ACHN (cell line): ENCODE measurements around the gene JARID2.
"Not testable (repeated sequence)": the region's sequence is repeated elsewhere in the genome, so short reads cannot be mapped to it uniquely, and the experiment has no call there.

Experiments used
- DNase-seq: peaks from one replicate; pipeline ENCODE4 v3.0.0-alpha.2; 2015
- in situ Hi-C: cut with HindIII; loops from 2 replicates; pipeline ENCODE4 v1.10.0; 2017; ENCODE audit warnings: low sequenced_read_pairs, low pct_ligation_motif_present, low pct_unique_long_range_greater_than_20kb

JARID2 gene

GRCh38 chr6:15280961-15281360, 35.1 kb downstream of the JARID2 start:
- no peak for DNase-seq
- in situ Hi-C loops: no loop called here

- no peak for DNase-seq
- in situ Hi-C loops: no loop called here
Observed at GRCh38 chr6:15282334-15282733, 36.5 kb downstream of the JARID2 start.

- in situ Hi-C loops: no loop called here
- no peak for DNase-seq
Observed at GRCh38 chr6:15283986-15284361, 38.1 kb downstream of the JARID2 start.

DNA sequence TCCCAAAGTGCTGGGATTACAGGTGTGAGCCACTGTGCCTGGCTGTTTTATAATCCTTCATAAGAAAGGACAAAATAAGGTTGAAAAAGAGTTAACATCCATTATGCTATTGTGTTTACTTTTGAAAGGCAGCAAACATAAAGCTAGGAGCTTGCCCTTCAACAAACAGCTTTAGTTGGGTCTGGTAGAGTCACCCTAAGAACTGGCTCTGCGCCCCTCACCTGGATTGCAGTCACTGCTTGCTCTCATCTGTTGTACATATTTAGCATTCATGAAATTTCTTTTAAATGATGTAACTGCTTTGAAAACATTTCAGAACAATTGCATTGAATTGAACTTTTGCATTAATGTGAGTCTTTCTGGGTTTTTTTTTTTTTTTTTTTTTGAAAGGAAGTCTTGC, 38.9 kb downstream of the JARID2 start:
- peak; percentile 69 for DNase-seq
- in situ Hi-C loops: no loop called here

GRCh38 chr6:15285682-15286294, 39.9 kb downstream of the JARID2 start:
- DNase-seq: no peak
- in situ Hi-C loops: no loop called here

DNA sequence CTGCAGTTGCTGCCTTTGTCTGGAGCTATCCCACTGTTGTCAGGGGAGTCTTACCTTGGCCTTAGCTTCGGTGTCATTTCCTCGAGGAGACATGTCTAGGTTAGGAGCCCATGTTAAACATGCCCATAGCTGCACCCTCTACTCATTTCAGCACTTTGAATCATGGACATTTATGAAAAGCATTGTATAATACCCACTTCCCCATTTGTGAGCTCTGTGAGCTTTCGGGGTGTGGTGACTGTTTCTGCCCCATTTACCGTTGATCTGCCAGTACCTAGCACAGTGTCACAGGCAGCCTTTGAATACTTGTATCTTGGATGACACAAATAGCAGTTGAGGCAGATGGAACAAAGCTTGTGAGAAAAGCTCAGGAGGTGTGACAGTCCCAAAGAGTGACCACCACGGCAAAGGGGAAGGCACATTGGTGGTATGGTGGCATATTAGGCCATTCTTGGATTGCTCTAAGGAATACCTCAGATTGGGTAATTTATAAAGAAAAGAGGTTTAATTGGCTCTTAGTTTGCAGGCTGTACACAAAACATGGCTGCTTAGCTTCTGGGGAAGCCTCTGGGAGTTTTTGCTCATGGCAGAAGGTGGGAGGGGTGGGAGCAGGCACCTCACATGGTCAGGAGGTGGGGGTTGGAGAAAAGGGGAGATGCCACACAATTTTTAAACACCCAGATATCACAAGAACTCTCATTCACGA, 42.0 kb downstream of the JARID2 start:
- no peak for DNase-seq
- in situ Hi-C loops: no loop called here

GRCh38 chr6:15288856-15289255, 43.0 kb downstream of the JARID2 start:
- in situ Hi-C loops: no loop called here
- no peak for DNase-seq

- DNase-seq, in situ Hi-C loops: not testable (repeated sequence)
Observed at GRCh38 chr6:15289456-15289855, 43.6 kb downstream of the JARID2 start.

DNA sequence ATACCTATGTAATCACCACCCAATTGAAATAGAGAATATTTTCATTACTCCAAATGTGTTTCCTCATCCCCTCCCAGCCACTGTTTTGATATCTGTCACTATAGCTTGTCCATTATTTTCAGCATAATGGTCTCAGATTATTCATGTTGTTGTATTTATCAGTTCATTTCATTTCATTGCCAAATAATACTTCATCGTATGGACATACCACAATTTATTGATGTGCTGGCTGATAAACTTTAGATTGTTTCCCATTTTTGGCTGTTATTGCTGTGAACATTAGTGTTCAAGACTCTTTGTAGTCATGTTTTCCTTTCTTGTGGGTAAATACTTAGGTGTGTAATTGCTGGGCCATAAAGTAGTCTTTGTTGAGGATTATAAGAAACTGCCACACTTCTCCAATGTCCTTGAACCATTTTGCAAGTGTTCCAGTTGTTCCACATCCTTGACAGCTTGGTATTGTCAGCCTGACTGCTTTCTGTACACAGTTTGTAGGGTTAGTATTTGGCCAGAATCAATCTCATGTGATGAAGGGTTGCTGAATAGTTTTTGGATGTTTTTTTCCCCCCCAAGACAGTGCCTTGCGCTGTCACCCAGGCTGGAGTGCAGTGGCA, 44.3 kb downstream of the JARID2 start:
- in situ Hi-C loops: no loop called here

DNA sequence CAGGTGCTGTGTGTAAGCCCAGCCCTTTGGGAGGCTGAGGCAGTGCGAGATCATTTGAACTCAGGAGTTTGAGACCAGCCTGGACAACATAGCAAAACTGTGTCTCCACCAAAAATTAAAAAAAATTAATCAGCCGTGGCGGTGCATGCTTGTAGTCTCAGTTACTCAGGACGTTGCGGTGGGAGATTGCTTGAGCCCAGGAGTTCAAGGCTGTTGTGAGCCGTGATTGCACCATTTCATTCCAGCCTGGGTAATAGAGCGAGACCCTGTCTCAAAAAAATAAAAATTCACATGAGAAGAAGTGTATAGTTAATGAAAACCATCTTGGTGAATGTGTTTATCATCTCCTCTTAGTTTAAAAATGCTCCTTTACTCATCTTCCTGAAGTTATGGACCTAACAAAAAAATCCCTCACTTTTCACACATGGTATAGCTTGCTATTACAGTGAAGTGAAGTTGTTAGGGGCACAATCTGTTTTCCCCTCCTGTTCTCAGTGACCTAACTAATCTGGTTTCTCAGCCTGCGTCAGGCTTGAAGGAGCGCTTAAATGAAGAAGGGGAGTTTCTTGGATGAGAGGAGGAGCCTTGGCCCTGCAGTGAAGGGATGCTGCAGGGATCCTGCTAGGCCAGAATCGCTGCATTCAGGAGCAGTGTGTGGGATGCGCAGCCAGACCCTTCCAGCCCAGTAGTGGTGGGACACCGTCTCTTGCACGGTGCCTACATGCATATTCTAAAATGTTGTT, 45.3 kb downstream of the JARID2 start:
- no peak for DNase-seq
- in situ Hi-C loops: no loop called here

More for the DNA sequence above, 44.3 kb downstream of the JARID2 start:
- DNase-seq: no peak

- DNase-seq: no peak
- in situ Hi-C loops: no loop called here
Observed at GRCh38 chr6:15292721-15293302, 46.9 kb downstream of the JARID2 start.

- DNase-seq: no peak
- in situ Hi-C loops: no loop called here
Observed at GRCh38 chr6:15293674-15294073, 47.8 kb downstream of the JARID2 start.

DNA sequence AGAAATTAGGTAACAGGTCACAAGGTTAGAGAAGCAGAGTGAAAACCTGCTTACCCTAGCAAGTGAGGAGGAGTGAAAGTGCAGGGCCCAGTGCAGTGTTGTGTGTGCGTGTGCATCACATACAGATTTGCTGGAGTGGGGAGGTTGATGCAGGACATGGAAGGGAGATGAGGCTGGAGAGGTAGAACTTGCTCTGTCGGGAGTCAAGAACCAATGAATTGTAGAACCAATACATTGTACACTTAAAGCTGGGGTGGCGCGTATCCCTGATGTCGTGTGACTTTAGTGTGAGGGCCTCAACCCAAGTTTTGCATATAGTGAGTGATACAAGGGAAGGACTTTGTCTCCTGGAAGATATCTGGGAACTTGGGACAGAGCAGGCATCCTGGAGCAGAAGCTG, 48.6 kb downstream of the JARID2 start:
- in situ Hi-C loops: no loop called here
- DNase-seq: no peak

GRCh38 chr6:15296249-15296648, 50.4 kb downstream of the JARID2 start:
- in situ Hi-C loops: no loop called here

GRCh38 chr6:15296735-15297134, 50.9 kb downstream of the JARID2 start:
- DNase-seq: no peak
- in situ Hi-C loops: no loop called here

More at GRCh38 chr6:15296249-15296648, 50.4 kb downstream of the JARID2 start:
- DNase-seq: no peak

GRCh38 chr6:15297167-15297566, 51.3 kb downstream of the JARID2 start:
- DNase-seq, in situ Hi-C loops: not testable (repeated sequence)

DNA sequence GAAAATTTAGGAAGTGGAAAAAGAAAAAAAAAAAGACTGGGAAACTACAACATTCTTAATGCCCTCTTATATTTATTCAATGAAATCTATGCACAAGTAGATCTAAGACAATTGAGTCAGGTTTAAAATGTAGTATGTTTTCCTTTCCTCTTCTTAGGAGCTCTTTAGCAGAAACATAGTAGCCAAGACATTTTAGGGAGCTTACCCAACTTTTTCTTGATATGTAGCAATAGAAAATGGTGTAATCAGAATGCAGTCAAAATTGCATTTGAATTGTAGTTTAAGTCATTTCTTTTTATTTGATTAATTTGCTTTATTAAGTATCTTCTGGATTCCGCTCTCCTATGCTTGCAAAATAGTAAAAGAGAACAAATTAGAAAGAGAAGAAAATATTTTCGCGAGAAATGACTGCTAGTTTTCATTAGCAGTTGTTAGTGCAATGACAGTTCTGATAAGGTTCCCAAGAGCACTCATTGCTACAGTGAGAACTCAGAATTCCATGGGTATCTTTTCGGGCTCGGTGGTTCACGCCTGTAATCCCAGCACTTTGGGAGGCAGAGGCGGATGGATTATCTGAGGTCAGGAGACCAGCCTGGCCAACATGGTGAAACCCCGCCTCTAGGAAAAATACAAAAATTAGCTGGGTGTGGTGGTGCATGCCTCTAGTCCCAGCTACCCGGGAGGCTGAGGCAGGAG, 52.2 kb downstream of the JARID2 start:
- in situ Hi-C loops: no loop called here
- no peak for DNase-seq

- DNase-seq: no peak
- in situ Hi-C loops: no loop called here
Observed at GRCh38 chr6:15299430-15300131, 53.7 kb downstream of the JARID2 start.
